H7 (cell line): Measurements from ENCODE around the gene CDC45. TPM values are rescaled to one million over a fixed set of nuclear protein-coding genes. Genes with fewer than 3 reads are reported as not detected.
"Not testable (repeated sequence)": the region's sequence is repeated elsewhere in the genome, so short reads cannot be mapped to it uniquely, and the experiment has no call there.

Source experiments
- DNase-seq: peaks from one replicate; pipeline ENCODE4 v3.0.0; 2012
- H3K27me3 ChIP-seq: 2 replicates; pipeline ENCODE4 v1.6.0; 2011; ENCODE audit warnings: mild to moderate bottlenecking, low read length; ENCODE audit not compliant: control insufficient read depth, insufficient read depth
- H3K36me3 ChIP-seq: replicated peaks from 2 replicates; pipeline ENCODE4 v1.5.1; 2011; ENCODE audit warnings: low read length; ENCODE audit not compliant: control insufficient read depth, insufficient read depth
- H3K4me3 ChIP-seq: 2 replicates; pipeline ENCODE4 v1.5.1; 2011; ENCODE audit warnings: low read depth, mild to moderate bottlenecking, control low read depth, low read length, moderate library complexity; ENCODE audit not compliant: insufficient read depth
- total RNA-seq: library from RNA; depleted of rRNA; stranded (reverse); fragments of >200 nt; shearing (Covaris generic); gene quantifications from 2 replicates; pipeline ENCODE4 v1.2.3, GENCODE V29; 2014; rRNA removed

Gene CDC45, protein sequence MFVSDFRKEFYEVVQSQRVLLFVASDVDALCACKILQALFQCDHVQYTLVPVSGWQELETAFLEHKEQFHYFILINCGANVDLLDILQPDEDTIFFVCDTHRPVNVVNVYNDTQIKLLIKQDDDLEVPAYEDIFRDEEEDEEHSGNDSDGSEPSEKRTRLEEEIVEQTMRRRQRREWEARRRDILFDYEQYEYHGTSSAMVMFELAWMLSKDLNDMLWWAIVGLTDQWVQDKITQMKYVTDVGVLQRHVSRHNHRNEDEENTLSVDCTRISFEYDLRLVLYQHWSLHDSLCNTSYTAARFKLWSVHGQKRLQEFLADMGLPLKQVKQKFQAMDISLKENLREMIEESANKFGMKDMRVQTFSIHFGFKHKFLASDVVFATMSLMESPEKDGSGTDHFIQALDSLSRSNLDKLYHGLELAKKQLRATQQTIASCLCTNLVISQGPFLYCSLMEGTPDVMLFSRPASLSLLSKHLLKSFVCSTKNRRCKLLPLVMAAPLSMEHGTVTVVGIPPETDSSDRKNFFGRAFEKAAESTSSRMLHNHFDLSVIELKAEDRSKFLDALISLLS
- total RNA-seq, result 35.8 and 36.8 TPM in 2 replicates

GRCh38 chr22:19479355-19480172 is at the start of gene CDC45:
TSS of gene CDC45 (plus strand) at chr22:19479920. CDS start at chr22:19479969, 49 bp downstream.
- Histone ChIP-seq H3K27me3 (no peaks in the 10 kb centered on the region), H3K36me3 (peaks cover 8% of the 10 kb centered on the region), H3K4me3 (peak within 1 kb of the TSS; percentile 88)
- DNase-seq, result peak; percentile 97

- Histone ChIP-seq H3K27me3 (no peaks in the 10 kb centered on the region), H3K4me3 (peak overlapping the region; percentile 82), H3K36me3 (peaks cover 4% of the 10 kb centered on the region)
- DNase-seq, result peak; percentile 54
Measured at GRCh38 chr22:19429950-19430889, 49.5 kb upstream of the CDC45 start.

DNA sequence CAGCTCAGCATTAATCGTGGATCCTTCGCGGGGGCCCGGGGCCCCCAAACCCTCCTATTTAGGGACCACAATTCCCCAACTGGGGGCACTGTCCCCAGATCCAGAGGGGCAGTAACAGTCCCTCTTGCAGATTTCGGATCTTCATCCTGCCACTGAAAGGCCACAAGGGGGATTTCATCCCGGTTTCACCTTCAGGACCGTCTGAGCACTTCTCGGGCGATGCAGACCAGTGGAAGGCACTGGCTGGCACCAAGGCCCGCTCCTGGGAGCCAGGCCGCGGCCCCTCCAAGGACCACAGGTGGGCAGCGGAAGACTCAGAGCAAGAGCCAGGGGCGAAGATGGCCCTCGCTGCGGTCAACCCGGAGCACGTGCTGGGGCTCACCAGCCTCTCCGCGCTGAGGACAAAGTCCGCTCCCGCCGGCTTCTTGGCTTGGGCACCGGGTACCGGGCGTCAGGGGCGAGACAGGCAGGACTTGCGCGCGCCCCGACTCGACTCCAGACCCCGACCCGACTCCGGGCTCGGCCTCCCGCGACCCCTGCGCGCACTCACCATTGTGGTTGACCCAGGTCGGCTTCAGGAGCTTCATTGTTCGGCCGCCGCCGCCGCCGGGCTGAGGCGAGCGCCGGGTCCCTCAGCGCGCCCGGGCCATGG is 48.7 kb upstream of the CDC45 start:
- Histone ChIP-seq H3K36me3 (peaks cover 6% of the 10 kb centered on the region), H3K4me3 (peak overlapping the region; percentile 82), H3K27me3 (no peaks in the 10 kb centered on the region)
- DNase-seq, result peak; percentile 79

GRCh38 chr22:19431649-19432132 is 48.0 kb upstream of the CDC45 start, which contains the start of gene HIRA:
TSS of gene HIRA (minus strand) at chr22:19431733. CDS start at chr22:19431476, 257 bp downstream.
- H3K27me3 ChIP-seq, result no peaks in the 10 kb centered on the region
- H3K36me3 ChIP-seq, result peaks cover 6% of the 10 kb centered on the region
- H3K4me3 ChIP-seq, result peak within 1 kb of the TSS; percentile 92
- peak; percentile 94 for DNase-seq

- no peaks in the 10 kb centered on the region for H3K27me3 ChIP-seq
- peak within 1 kb of the TSS; percentile 92 for H3K4me3 ChIP-seq
- DNase-seq, result peak; percentile 91
- peaks cover 6% of the 10 kb centered on the region for H3K36me3 ChIP-seq
Measured at GRCh38 chr22:19432133-19432851, 47.4 kb upstream of the CDC45 start, which contains the start of gene MRPL40. TSS of gene MRPL40 (plus strand) at chr22:19432545. CDS start at chr22:19432555, 10 bp downstream.

- H3K4me3 ChIP-seq, result no peak overlapping the region
- no peak for DNase-seq
- H3K27me3 ChIP-seq, result no peaks in the 10 kb centered on the region
- H3K36me3 ChIP-seq, result peaks cover 6% of the 10 kb centered on the region
Measured at GRCh38 chr22:19434401-19434800, 45.3 kb upstream of the CDC45 start.

- no peaks in the 10 kb centered on the region for H3K27me3 ChIP-seq
- H3K4me3 ChIP-seq, result no peak overlapping the region
- DNase-seq, result no peak
- peaks cover 6% of the 10 kb centered on the region for H3K36me3 ChIP-seq
Measured at GRCh38 chr22:19434829-19435580, 44.7 kb upstream of the CDC45 start.

DNA sequence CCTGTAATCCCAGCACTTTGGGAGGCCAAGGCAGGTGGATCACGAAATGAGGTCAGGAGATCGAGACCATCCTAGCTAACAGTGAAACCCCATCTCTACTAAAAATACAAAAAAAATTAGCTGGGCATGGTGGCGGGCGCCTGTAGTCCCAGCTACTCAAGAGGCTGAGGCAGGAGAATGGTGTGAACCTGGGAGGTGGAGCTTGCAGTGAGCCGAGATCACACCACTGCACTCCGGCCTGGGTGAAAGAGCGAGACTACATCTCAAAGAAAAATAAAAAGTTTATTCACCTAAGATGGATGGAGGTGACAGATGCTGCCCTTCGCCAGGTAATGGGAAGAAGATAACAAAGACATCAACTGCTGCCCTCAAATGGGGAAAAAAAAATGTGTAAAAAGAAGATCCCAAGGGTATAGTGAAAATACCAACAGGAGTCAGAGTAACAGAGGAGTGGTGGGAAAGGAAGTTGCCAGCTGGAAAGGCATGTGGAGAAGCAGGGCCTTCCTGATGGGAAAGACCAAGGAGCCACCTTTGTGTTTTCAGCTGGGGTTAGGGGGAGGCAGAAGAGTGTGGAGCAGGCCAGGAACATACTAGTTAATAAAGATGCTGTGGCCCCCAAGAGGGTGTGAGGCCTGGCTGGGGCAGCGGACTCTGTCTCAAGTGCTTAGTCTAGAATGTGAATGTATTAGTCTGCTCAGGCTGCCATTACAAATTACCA is 43.1 kb upstream of the CDC45 start:
- not testable (repeated sequence) for H3K4me3 ChIP-seq, H3K27me3 ChIP-seq, DNase-seq, H3K36me3 ChIP-seq

DNA sequence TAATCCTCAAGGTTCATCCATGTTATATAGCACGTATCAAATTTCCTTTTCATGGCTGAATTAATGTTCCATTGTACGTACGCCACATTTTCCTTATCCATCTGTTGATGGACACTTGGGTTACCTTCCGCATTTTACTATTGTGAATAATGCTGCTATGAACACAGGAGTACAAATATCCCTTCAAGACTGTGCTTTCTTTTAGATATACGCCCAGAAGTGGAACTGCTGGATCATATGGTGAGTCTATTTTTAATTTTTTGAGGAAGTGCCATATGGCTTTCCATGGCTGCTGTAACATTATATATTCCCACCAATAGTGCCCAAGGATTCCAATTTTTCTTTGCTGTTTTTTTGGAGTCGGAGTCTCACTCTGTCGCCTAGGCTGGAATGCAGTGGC is 41.4 kb upstream of the CDC45 start:
- Histone ChIP-seq H3K27me3 (no peaks in the 10 kb centered on the region), H3K4me3 (no peak overlapping the region), H3K36me3 (peaks cover 6% of the 10 kb centered on the region)
- no peak for DNase-seq

DNA sequence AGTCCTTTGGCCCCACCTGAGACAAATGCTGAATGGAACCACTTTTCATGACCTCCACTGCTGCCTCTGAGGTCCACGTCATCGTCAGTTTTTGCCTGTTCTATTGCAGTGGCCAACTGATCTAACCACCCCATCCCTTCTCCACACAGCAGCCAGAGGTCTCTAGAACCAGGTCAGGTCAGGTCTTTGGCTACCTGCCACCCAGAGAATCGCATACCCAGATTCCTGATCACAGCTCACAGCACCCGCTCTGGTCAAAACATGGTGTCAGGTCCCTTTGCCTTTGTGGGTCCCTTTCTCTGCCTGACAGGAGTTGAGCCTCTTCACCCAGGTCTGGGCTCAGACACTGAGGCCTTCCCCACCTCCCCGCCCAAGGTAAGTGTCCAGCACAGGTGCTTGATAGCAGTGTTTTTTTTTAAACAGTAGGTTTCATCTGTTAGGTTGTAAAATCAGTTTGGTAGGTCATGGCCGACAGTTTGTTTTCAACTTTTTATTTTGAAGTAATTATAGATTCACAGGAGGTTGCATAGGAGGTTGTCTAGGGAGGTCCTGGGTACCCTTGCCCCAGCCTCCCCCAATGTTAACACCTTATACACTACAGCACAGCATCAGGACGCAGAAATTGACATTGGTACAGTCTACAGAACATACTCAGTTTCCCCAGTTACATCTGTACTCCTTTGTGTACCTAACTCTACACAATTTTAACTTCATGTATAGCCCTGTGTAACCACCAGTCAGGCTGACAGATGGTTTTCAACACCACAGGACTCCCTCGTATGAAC is 39.1 kb upstream of the CDC45 start:
- DNase-seq, result no peak
- peaks cover 7% of the 10 kb centered on the region for H3K36me3 ChIP-seq
- no peak overlapping the region for H3K4me3 ChIP-seq
- no peaks in the 10 kb centered on the region for H3K27me3 ChIP-seq

DNA sequence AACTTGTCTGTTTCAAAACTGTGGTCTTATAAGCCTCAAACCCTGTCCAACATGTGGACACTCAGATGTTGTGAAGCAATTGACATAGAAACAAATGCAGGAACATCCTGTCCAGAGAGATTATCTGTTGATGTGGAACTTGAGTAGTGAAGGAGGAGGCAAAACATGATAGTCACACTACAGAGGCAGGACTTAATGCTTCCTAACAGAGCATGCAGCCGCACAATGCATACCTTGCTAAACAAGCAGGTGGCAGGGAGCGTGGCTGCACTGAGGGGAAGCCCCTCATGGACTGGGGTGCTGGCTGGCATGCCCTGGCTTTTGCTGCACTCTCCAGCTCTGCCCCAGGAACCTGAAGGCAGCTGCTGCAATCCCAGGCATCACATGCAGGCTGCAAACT is 37.6 kb upstream of the CDC45 start:
- peaks cover 7% of the 10 kb centered on the region for H3K36me3 ChIP-seq
- H3K4me3 ChIP-seq, result no peak overlapping the region
- H3K27me3 ChIP-seq, result no peaks in the 10 kb centered on the region
- no peak for DNase-seq
